ENCODE data around the gene LGR6. TPM values are rescaled to one million over a fixed set of nuclear protein-coding genes. Genes with fewer than 3 reads are reported as not detected.

The LGR6 gene
- total RNA-seq, 4 donors from 2014 or later = 0.15 TPM; not detected in 3

GRCh38 chr1:202205523-202206190 lies 12.1 kb downstream of the LGR6 start:
- H3K4me1 ChIP-seq = peaks cover 13 to 14% of the 10 kb centered on the region in 2 donors
- no peaks in the 10 kb centered on the region for H3K36me3 ChIP-seq
- ATAC-seq (no peak), DNase-seq (no peak)
- no peak overlapping the region for H3K4me3 ChIP-seq
- H3K27ac ChIP-seq = no peak overlapping the region
- H3K9me3 ChIP-seq = no peaks in the 10 kb centered on the region
- TF ChIP-seq CTCF (IDR thresholded peaks at IDR 0.05 in 4 of 5, conservative IDR thresholded peaks at IDR 0.05 in 1 of 5) = no peak
- no peak for TF ChIP-seq POLR2A (IDR thresholded peaks at IDR 0.05)
- H3K27me3 ChIP-seq = no peaks in the 10 kb centered on the region
- in situ Hi-C loops (cut with MboI; ENCODE audit: low sequenced_read_pairs in 4 of 4) = no loop called here
- intact Hi-C loops (cut with DNase I; ENCODE audit: low total_unique reads) = no loop called here

GRCh38 chr1:202207292-202207691 lies 13.7 kb downstream of the LGR6 start:
- Histone ChIP-seq H3K36me3 (no peaks in the 10 kb centered on the region), H3K4me3 (no peak overlapping the region), H3K27ac (no peak overlapping the region), H3K4me1 (peaks cover 7 to 9% of the 10 kb centered on the region in 2 donors), H3K27me3 (peaks cover 0 to 5% (median 0%) of the 10 kb centered on the region in 3 donors), H3K9me3 (no peaks in the 10 kb centered on the region)
- intact Hi-C loops (cut with DNase I; ENCODE audit: low total_unique reads) (no loop called here), in situ Hi-C loops (cut with MboI; ENCODE audit: low sequenced_read_pairs in 4 of 4) (no loop called here)
- ATAC-seq (no peak), DNase-seq (no peak)
- TF ChIP-seq POLR2A (IDR thresholded peaks at IDR 0.05) (no peak), CTCF (IDR thresholded peaks at IDR 0.05 in 4 of 5, conservative IDR thresholded peaks at IDR 0.05 in 1 of 5) (no peak)

GRCh38 chr1:202208351-202208857 lies 14.8 kb downstream of the LGR6 start:
- TF ChIP-seq POLR2A (IDR thresholded peaks at IDR 0.05) = no peak
- TF ChIP-seq CTCF (IDR thresholded peaks at IDR 0.05 in 4 of 5, conservative IDR thresholded peaks at IDR 0.05 in 1 of 5) = no peak
- Histone ChIP-seq H3K4me1 (no peaks in the 10 kb centered on the region), H3K36me3 (no peaks in the 10 kb centered on the region), H3K27me3 (peaks cover 4 to 13% (median 7%) of the 10 kb centered on the region in 3 donors), H3K9me3 (no peaks in the 10 kb centered on the region), H3K4me3 (no peak overlapping the region), H3K27ac (no peak overlapping the region)
- no peak for ATAC-seq
- intact Hi-C loops (cut with DNase I; ENCODE audit: low total_unique reads) (no loop called here), in situ Hi-C loops (cut with MboI; ENCODE audit: low sequenced_read_pairs in 4 of 4) (no loop called here)
- DNase-seq = no peak

- intact Hi-C loops (cut with DNase I; ENCODE audit: low total_unique reads) = no loop called here
- no peaks in the 10 kb centered on the region for H3K36me3 ChIP-seq
- no peak overlapping the region for H3K4me3 ChIP-seq
- H3K4me1 ChIP-seq = no peaks in the 10 kb centered on the region
- TF ChIP-seq POLR2A (IDR thresholded peaks at IDR 0.05) (no peak), CTCF (IDR thresholded peaks at IDR 0.05 in 4 of 5, conservative IDR thresholded peaks at IDR 0.05 in 1 of 5) (no peak)
- ATAC-seq (no peak), DNase-seq (no peak)
- H3K9me3 ChIP-seq = no peaks in the 10 kb centered on the region
- H3K27me3 ChIP-seq = peaks cover 24 to 31% (median 24%) of the 10 kb centered on the region in 3 donors
- no peak overlapping the region for H3K27ac ChIP-seq
- in situ Hi-C loops (cut with MboI; ENCODE audit: low sequenced_read_pairs in 4 of 4) = no loop called here
These were observed 16.8 kb downstream of the LGR6 start for GRCh38 chr1:202210385-202210784.
